Motor neuron (in vitro differentiated cells): Measurements from ENCODE around the gene KRTAP9-3. TPM values are rescaled to one million over a fixed set of nuclear protein-coding genes. Genes with fewer than 3 reads are reported as not detected.
A peak's percentile ranks its signal among the peaks of the same experiment; 100 is the strongest.
"Not testable (repeated sequence)": the region's sequence is repeated elsewhere in the genome, so short reads cannot be mapped to it uniquely, and the experiment has no call there.

Experiments used
- ATAC-seq, 8 experiments: fragments of 200-7000 bp; cut with Tn5 transposase; replicated peaks in 6 of 8; 2 replicates each; pipeline ENCODE4 v1.8.0; 2021; ENCODE audit warnings: mild to moderate bottlenecking in 8 of 8, moderate library complexity in 8 of 8
- H3K27ac ChIP-seq, 2 donors: fragments of 250-450 bp; sonication (Bioruptor Pico); 2 replicates each; pipeline ENCODE4 v1.9.0; 2021; ENCODE audit warnings: antibody characterized with exemption in 2 of 2, mild to moderate bottlenecking in 2 of 2, moderate library complexity in 1 of 2
- H3K4me1 ChIP-seq, 2 donors: fragments of 250-450 bp; sonication (Bioruptor Pico); replicated peaks in 1 of 2; 2 replicates each; pipeline ENCODE4 v1.6.1; 2021; ENCODE audit warnings: antibody characterized with exemption in 2 of 2, mild to moderate bottlenecking in 2 of 2, moderate library complexity in 1 of 2
- H3K4me3 ChIP-seq, 5 donors: fragments of 250-450 bp; sonication (Bioruptor Pico); 2 replicates each; pipeline ENCODE4 v1.9.0; 2021; ENCODE audit warnings: antibody characterized with exemption in 5 of 5, mild to moderate bottlenecking in 5 of 5, moderate library complexity in 4 of 5
- WGBS, 10 experiments: fragments of 450-650 bp; shearing (Covaris generic); methylation state at CpG; one replicate each; pipeline ENCODE4 v1.0.0; 2022; 5-methylcytosine and 5-hydroxymethylcytosine counted together
- in situ Hi-C, 9 experiments: fragments of 400-800 bp; cut with MboI; loops; one replicate each; pipeline ENCODE4 v1.15.0; 2021; ENCODE audit warnings: low sequenced_read_pairs in 9 of 9, low pct_unique_long_range_greater_than_20kb in 2 of 9; ENCODE audit not compliant: unreplicated experiment in 9 of 9
- total RNA-seq, 8 experiments: library from RNA; unstranded; fragments of 300-600 nt; gene quantifications; 2 replicates each; pipeline versions ENCODE4 v1.2.3 to v1.2.4, GENCODE V29; 2022

The KRTAP9-3 gene
- total RNA-seq, 8 experiments from 2014 or later = 0.21 TPM; not detected in 7

- in situ Hi-C loops = no loop called here
- no peak overlapping the region for H3K27ac ChIP-seq
- no peak for ATAC-seq
These were observed 6.2 kb upstream of the KRTAP9-3 start for GRCh38 chr17:41226051-41226450.

GRCh38 chr17:41226598-41227095 lies 5.6 kb upstream of the KRTAP9-3 start, which contains the start of gene KRTAP9-2:
TSS of gene KRTAP9-2 (plus strand) at chr17:41226648. CDS start at chr17:41226655, 7 bp downstream.
- in situ Hi-C loops = not testable (repeated sequence)

More at GRCh38 chr17:41226051-41226450, 6.2 kb upstream of the KRTAP9-3 start:
- Histone ChIP-seq H3K4me3 (no peak overlapping the region), H3K4me1 (no peaks in the 10 kb centered on the region)
- WGBS, 10 experiments = 60 to 100% (median 97%) methylated on average over 1 to 6 of the region's 6 CpGs; no CpG with 5 or more reads in 2 of the 10 experiments

GRCh38 chr17:41230094-41230493 lies 2.2 kb upstream of the KRTAP9-3 start:
- Histone ChIP-seq H3K4me3 (no peak overlapping the region), H3K27ac (no peak overlapping the region), H3K4me1 (peaks cover 0 to 5% of the 10 kb centered on the region in 2 donors)
- ATAC-seq = no peak
- in situ Hi-C loops = no loop called here

More at GRCh38 chr17:41226598-41227095, 5.6 kb upstream of the KRTAP9-3 start, which contains the start of gene KRTAP9-2:
- H3K4me1 ChIP-seq, ATAC-seq, H3K27ac ChIP-seq, H3K4me3 ChIP-seq: not testable (repeated sequence)
- WGBS, 10 experiments = no CpG with 5 or more reads among the region's 4 CpGs

GRCh38 chr17:41231731-41232130 lies 518 bp upstream of the KRTAP9-3 start:
- no peak overlapping the region for H3K27ac ChIP-seq
- in situ Hi-C loops = no loop called here
- ATAC-seq = no peak
- 4 to 100% (median 75%) methylated on average over 1 to 6 of the region's 6 CpGs; no CpG with 5 or more reads in 2 of the 10 experiments for WGBS, 10 experiments
- H3K4me3 ChIP-seq = no peak overlapping the region
- peaks cover 0 to 5% of the 10 kb centered on the region in 2 donors for H3K4me1 ChIP-seq

- in situ Hi-C loops, H3K4me3 ChIP-seq, H3K4me1 ChIP-seq, ATAC-seq, H3K27ac ChIP-seq: not testable (repeated sequence)
- 72 to 90% (median 76%) methylated on average over 2 to 3 of the region's 4 CpGs; no CpG with 5 or more reads in 7 of the 10 experiments for WGBS, 10 experiments
These were observed 4.9 kb downstream of the KRTAP9-3 start for GRCh38 chr17:41237116-41237515.

GRCh38 chr17:41237949-41238437 lies 5.7 kb downstream of the KRTAP9-3 start, which contains the start of gene KRTAP9-8:
TSS of gene KRTAP9-8 (plus strand) at chr17:41237999. CDS start at chr17:41238052, 53 bp downstream.
- in situ Hi-C loops, H3K27ac ChIP-seq, H3K4me3 ChIP-seq, ATAC-seq, H3K4me1 ChIP-seq: not testable (repeated sequence)
- WGBS, 10 experiments = 60 to 83% methylated on average over 1 of the region's 3 CpGs; no CpG with 5 or more reads in 8 of the 10 experiments

GRCh38 chr17:41246995-41247787 lies 14.9 kb downstream of the KRTAP9-3 start:
- H3K27ac ChIP-seq, H3K4me3 ChIP-seq, in situ Hi-C loops, H3K4me1 ChIP-seq: not testable (repeated sequence)
- 4 to 56% (median 31%) methylated on average over 1 to 2 of the region's 2 CpGs; no CpG with 5 or more reads in 3 of the 10 experiments for WGBS, 10 experiments
- ATAC-seq = peak in 3 of 8 experiments; percentile 46 to 69 (median 61)

GRCh38 chr17:41249637-41250240 lies 17.5 kb downstream of the KRTAP9-3 start, which contains the start of gene KRTAP9-4:
TSS of gene KRTAP9-4 (plus strand) at chr17:41249687. CDS start at chr17:41249721, 34 bp downstream.
- H3K4me3 ChIP-seq, H3K27ac ChIP-seq, H3K4me1 ChIP-seq, ATAC-seq, in situ Hi-C loops: not testable (repeated sequence)
- 80% methylated on average over 1 of the region's 2 CpGs; no CpG with 5 or more reads in 9 of the 10 experiments for WGBS, 10 experiments

GRCh38 chr17:41251261-41251660 lies 19.0 kb downstream of the KRTAP9-3 start:
- WGBS, 10 experiments = 33 to 88% (median 76%) methylated on average over 1 of the region's 1 CpG; no CpG with 5 or more reads in 6 of the 10 experiments
- H3K27ac ChIP-seq = no peak overlapping the region
- in situ Hi-C loops = no loop called here
- no peak for ATAC-seq
- H3K4me1 ChIP-seq = no peaks in the 10 kb centered on the region
- H3K4me3 ChIP-seq = no peak overlapping the region

- no peak for ATAC-seq
- H3K27ac ChIP-seq = no peak overlapping the region
- in situ Hi-C loops = no loop called here
- WGBS, 10 experiments = 0 to 40% methylated on average over 1 of the region's 1 CpG; no CpG with 5 or more reads in 8 of the 10 experiments
- H3K4me3 ChIP-seq = no peak overlapping the region
- H3K4me1 ChIP-seq = no peaks in the 10 kb centered on the region
These were observed 22.6 kb downstream of the KRTAP9-3 start for GRCh38 chr17:41254861-41255260.

GRCh38 chr17:41255381-41256290 lies 23.4 kb downstream of the KRTAP9-3 start, which contains the start of gene KRTAP9-9:
TSS of gene KRTAP9-9 (plus strand) at chr17:41255384.
- in situ Hi-C loops = not testable (repeated sequence)
- WGBS, 10 experiments = 60 to 100% (median 72%) methylated on average over 1 to 4 of the region's 5 CpGs; no CpG with 5 or more reads in 6 of the 10 experiments

GRCh38 chr17:41256291-41256685 lies 24.0 kb downstream of the KRTAP9-3 start:
- in situ Hi-C loops = no loop called here
- H3K4me3 ChIP-seq = no peak overlapping the region
- no peaks in the 10 kb centered on the region for H3K4me1 ChIP-seq
- 92 to 100% (median 100%) methylated on average over 1 of the region's 1 CpG; no CpG with 5 or more reads in 7 of the 10 experiments for WGBS, 10 experiments
- H3K27ac ChIP-seq = no peak overlapping the region
- ATAC-seq = no peak

More at GRCh38 chr17:41255381-41256290, 23.4 kb downstream of the KRTAP9-3 start, which contains the start of gene KRTAP9-9:
- not testable (repeated sequence) for H3K4me3 ChIP-seq, H3K4me1 ChIP-seq, H3K27ac ChIP-seq, ATAC-seq
